ENCODE results near the gene CDCA7. TPM values are rescaled to one million over a fixed set of nuclear protein-coding genes. Genes with fewer than 3 reads are reported as not detected.

CDCA7 gene
- total and polyA plus RNA-seq, 2 of the 13 experiments (the other 11 are each of a cell fraction or from before 2014, with no cell fraction given) = 46.2 to 57.8 TPM

GRCh38 chr2:173355866-173356508, 1.3 kb downstream of the CDCA7 start (continued):
- TF ChIP-seq HNRNPUL1 (IDR thresholded peaks at IDR 0.05; ENCODE audit: low read depth, low read length) (no peak), KLF12 (CRISPR knock-in tag; IDR thresholded peaks at IDR 0.05; ENCODE audit: borderline replicate concordance) (no peak), KLF11 (CRISPR knock-in tag; IDR thresholded peaks at IDR 0.05) (0 out of 2 replicates have a peak, but pooled peaks have one; percentile 16), ZNF577 (CRISPR knock-in tag; IDR thresholded peaks at IDR 0.05; ENCODE audit: borderline replicate concordance, low read depth) (no peak), SMAD1 (CRISPR knock-in tag; IDR thresholded peaks at IDR 0.05; ENCODE audit: borderline replicate concordance, low read depth) (no peak), MED8 (CRISPR knock-in tag; IDR thresholded peaks at IDR 0.05; ENCODE audit: insufficient replicate concordance) (no peak), PHF5A (CRISPR knock-in tag; IDR thresholded peaks at IDR 0.05; ENCODE audit: low read depth, unreplicated experiment) (no peak), ZNF768 (CRISPR knock-in tag; IDR thresholded peaks at IDR 0.05) (no peak), DRAP1 (CRISPR knock-in tag; IDR thresholded peaks at IDR 0.05) (no peak), GATA4 (IDR thresholded peaks at IDR 0.05; ENCODE audit: borderline replicate concordance, low read depth) (no peak), JUN (CRISPR knock-in tag; IDR thresholded peaks at IDR 0.05) (no peak), ARNT (IDR thresholded peaks at IDR 0.05) (no peak), MXI1 (IDR thresholded peaks at IDR 0.05; ENCODE audit: borderline replicate concordance, low read depth, low read length) (no peak), RARG (CRISPR knock-in tag; IDR thresholded peaks at IDR 0.05; ENCODE audit: low read depth) (no peak), KLF9 (CRISPR knock-in tag; IDR thresholded peaks at IDR 0.05; ENCODE audit: low read depth) (peak; percentile 59; the same call in 1 of the 2 replicates), ZNF256 (CRISPR knock-in tag; conservative IDR thresholded peaks at IDR 0.05) (no peak; the same call in 1 of the 2 replicates), SRSF1 (optimal IDR thresholded peaks at IDR 0.05; ENCODE audit: low read depth, low read length) (no peak), ZNF33A (CRISPR knock-in tag; IDR thresholded peaks at IDR 0.05; ENCODE audit: borderline replicate concordance) (no peak), ZEB1 (IDR thresholded peaks at IDR 0.05; ENCODE audit: insufficient replicate concordance, low read depth) (peak; percentile 7), ZNF569 (CRISPR knock-in tag; IDR thresholded peaks at IDR 0.05; ENCODE audit: borderline replicate concordance) (no peak), ZBTB38 (CRISPR knock-in tag; IDR thresholded peaks at IDR 0.05) (no peak), SAFB2 (CRISPR knock-in tag; IDR thresholded peaks at IDR 0.05; ENCODE audit: borderline replicate concordance, low read depth) (no peak), ATF5 (CRISPR knock-in tag; IDR thresholded peaks at IDR 0.05; ENCODE audit: low read depth) (no peak), SAP130 (CRISPR knock-in tag; IDR thresholded peaks at IDR 0.05; ENCODE audit: low read depth) (no peak; the same call in 1 of the 2 replicates), HIC2 (CRISPR knock-in tag; IDR thresholded peaks at IDR 0.05; ENCODE audit: low read depth) (no peak), NR3C1 (CRISPR knock-in tag; IDR thresholded peaks at IDR 0.05) (no peak), ELF4 (CRISPR knock-in tag; IDR thresholded peaks at IDR 0.05; ENCODE audit: borderline replicate concordance) (no peak), ONECUT2 (CRISPR knock-in tag; IDR thresholded peaks at IDR 0.05) (no peak), TEAD3 (CRISPR knock-in tag; optimal IDR thresholded peaks at IDR 0.05; ENCODE audit: borderline replicate concordance) (peak; percentile 5)
- TF ChIP-seq, protein P1, sequence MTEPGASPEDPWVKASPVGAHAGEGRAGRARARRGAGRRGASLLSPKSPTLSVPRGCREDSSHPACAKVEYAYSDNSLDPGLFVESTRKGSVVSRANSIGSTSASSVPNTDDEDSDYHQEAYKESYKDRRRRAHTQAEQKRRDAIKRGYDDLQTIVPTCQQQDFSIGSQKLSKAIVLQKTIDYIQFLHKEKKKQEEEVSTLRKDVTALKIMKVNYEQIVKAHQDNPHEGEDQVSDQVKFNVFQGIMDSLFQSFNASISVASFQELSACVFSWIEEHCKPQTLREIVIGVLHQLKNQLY (CRISPR knock-in tag; IDR thresholded peaks at IDR 0.05) = no peak

Measured in HepG2 (cell line).